Loucy (cell line): ENCODE results near the gene CPHXL2.

ENCODE experiments used
- EZH2phosphoT487 ChIP-seq: fragments of 200-600 bp; IDR thresholded peaks from 2 replicates; pipeline ENCODE4 v1.6.1; 2018; ENCODE audit warnings: antibody characterized with exemption, mild to moderate bottlenecking, moderate library complexity, borderline replicate concordance
- TF ChIP-seq, protein P1 (sequence below): fragments of 200-600 bp; sonication (generic); conservative IDR thresholded peaks from 2 replicates; pipeline ENCODE4 v1.5.1; 2014; ENCODE audit warnings: mild to moderate bottlenecking, antibody characterized with exemption, low read length

DNA sequence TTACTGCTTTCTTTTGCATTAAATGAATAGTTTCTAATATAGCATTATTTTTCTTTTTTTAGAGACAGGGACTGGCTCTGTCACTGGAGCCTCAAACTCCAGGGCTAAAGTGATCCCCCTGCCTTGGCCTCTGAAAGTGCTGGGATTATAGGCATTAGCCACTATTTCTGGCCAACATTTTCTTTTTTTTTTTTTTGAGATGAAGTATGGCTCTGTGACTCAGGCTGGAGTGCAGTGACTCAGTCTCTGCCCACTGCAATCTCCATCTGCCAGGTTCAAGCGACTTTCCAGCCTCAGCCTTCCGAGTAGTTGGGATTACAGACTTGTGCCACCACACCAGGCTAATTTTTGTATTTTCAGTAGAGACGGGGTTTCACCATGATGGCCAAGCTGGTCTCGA lies 26.5 kb upstream of the CPHXL2 start:
- TF ChIP-seq, protein P1, sequence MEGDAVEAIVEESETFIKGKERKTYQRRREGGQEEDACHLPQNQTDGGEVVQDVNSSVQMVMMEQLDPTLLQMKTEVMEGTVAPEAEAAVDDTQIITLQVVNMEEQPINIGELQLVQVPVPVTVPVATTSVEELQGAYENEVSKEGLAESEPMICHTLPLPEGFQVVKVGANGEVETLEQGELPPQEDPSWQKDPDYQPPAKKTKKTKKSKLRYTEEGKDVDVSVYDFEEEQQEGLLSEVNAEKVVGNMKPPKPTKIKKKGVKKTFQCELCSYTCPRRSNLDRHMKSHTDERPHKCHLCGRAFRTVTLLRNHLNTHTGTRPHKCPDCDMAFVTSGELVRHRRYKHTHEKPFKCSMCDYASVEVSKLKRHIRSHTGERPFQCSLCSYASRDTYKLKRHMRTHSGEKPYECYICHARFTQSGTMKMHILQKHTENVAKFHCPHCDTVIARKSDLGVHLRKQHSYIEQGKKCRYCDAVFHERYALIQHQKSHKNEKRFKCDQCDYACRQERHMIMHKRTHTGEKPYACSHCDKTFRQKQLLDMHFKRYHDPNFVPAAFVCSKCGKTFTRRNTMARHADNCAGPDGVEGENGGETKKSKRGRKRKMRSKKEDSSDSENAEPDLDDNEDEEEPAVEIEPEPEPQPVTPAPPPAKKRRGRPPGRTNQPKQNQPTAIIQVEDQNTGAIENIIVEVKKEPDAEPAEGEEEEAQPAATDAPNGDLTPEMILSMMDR, result no peak
- TF ChIP-seq EZH2phosphoT487, result no peak
